ENCODE measurements around the gene RYR2. TPM values are rescaled to one million over a fixed set of nuclear protein-coding genes. Genes with fewer than 3 reads are reported as not detected.
"Not testable (repeated sequence)": the region's sequence is repeated elsewhere in the genome, so short reads cannot be mapped to it uniquely, and the experiment has no call there.

RYR2 gene
- total and polyA plus RNA-seq, 8 donors, result 1.6 to 6.9 (median 4.4) TPM

- TF ChIP-seq CTCF (IDR thresholded peaks at IDR 0.05), result no peak
- H3K36me3 ChIP-seq, result no peaks in the 10 kb centered on the region
- intact Hi-C loops (cut with DNase I), result no loop called here
- ATAC-seq (no peak), FAIRE-seq (no peak), DNase-seq (no peak)
- H3K9me3 ChIP-seq, result no peaks in the 10 kb centered on the region
- no peak overlapping the region for H3K4me3 ChIP-seq
- H3K27ac ChIP-seq, result no peak overlapping the region
- H3K4me1 ChIP-seq, result no peaks in the 10 kb centered on the region
- 58 to 80% methylated on average over 4 of the region's 4 CpGs for WGBS, 2 donors
- H3K27me3 ChIP-seq, result no peaks in the 10 kb centered on the region
Measured at GRCh38 chr1:237269938-237270337, 228.0 kb downstream of the RYR2 start.

GRCh38 chr1:237270353-237270752, 228.4 kb downstream of the RYR2 start:
- Histone ChIP-seq H3K36me3 (no peaks in the 10 kb centered on the region), H3K27me3 (no peaks in the 10 kb centered on the region), H3K4me1 (no peaks in the 10 kb centered on the region), H3K27ac (no peak overlapping the region), H3K9me3 (no peaks in the 10 kb centered on the region), H3K4me3 (no peak overlapping the region)
- 71 to 87% methylated on average over 3 of the region's 3 CpGs for WGBS, 2 donors
- intact Hi-C loops (cut with DNase I), result no loop called here
- FAIRE-seq (no peak), DNase-seq (no peak), ATAC-seq (no peak)
- TF ChIP-seq CTCF (IDR thresholded peaks at IDR 0.05), result no peak

- DNase-seq; FAIRE-seq; H3K36me3 ChIP-seq; H3K9me3 ChIP-seq; H3K4me1 ChIP-seq; intact Hi-C loops (cut with DNase I); ATAC-seq; H3K27ac ChIP-seq; H3K4me3 ChIP-seq; H3K27me3 ChIP-seq: not testable (repeated sequence)
- WGBS, 2 donors, result 46 to 61% methylated on average over 3 of the region's 3 CpGs
Measured at GRCh38 chr1:237277994-237278393, 236.0 kb downstream of the RYR2 start.

GRCh38 chr1:237279629-237280028, 237.6 kb downstream of the RYR2 start:
- Histone ChIP-seq H3K4me3 (no peak overlapping the region), H3K36me3 (no peaks in the 10 kb centered on the region), H3K27me3 (peaks cover 0 to 3% (median 0%) of the 10 kb centered on the region in 4 donors), H3K27ac (no peak overlapping the region), H3K4me1 (no peaks in the 10 kb centered on the region), H3K9me3 (no peaks in the 10 kb centered on the region)
- intact Hi-C loops (cut with DNase I), result no loop called here
- no peak for FAIRE-seq
- no peak for TF ChIP-seq CTCF (IDR thresholded peaks at IDR 0.05)
- DNase-seq, result no peak
- 26 to 35% methylated on average over 1 of the region's 1 CpG for WGBS, 2 donors
- ATAC-seq, result no peak

GRCh38 chr1:237281481-237281880, 239.5 kb downstream of the RYR2 start:
- ATAC-seq, result no peak
- no peaks in the 10 kb centered on the region for H3K9me3 ChIP-seq
- no peak for FAIRE-seq

More at GRCh38 chr1:237281481-237281880, 239.5 kb downstream of the RYR2 start:
- TF ChIP-seq CTCF (IDR thresholded peaks at IDR 0.05), result no peak
- Histone ChIP-seq H3K27ac (no peak overlapping the region), H3K4me3 (no peak overlapping the region), H3K4me1 (no peaks in the 10 kb centered on the region), H3K36me3 (no peaks in the 10 kb centered on the region), H3K27me3 (peaks cover 0 to 3% (median 0%) of the 10 kb centered on the region in 4 donors)
- WGBS, 2 donors, result 63% methylated on average over 2 of the region's 2 CpGs
- intact Hi-C loops (cut with DNase I), result no loop called here
- DNase-seq, result no peak

Data from pancreas (tissue), 10 donors.